Non-pigmented ciliary epithelial cell (primary cell): ENCODE results near the gene FTO.

Source experiments
- DNase-seq: peaks from one replicate; pipeline ENCODE4 v3.0.0-alpha.2; 2010; ENCODE audit warnings: low read depth

FTO gene

DNA sequence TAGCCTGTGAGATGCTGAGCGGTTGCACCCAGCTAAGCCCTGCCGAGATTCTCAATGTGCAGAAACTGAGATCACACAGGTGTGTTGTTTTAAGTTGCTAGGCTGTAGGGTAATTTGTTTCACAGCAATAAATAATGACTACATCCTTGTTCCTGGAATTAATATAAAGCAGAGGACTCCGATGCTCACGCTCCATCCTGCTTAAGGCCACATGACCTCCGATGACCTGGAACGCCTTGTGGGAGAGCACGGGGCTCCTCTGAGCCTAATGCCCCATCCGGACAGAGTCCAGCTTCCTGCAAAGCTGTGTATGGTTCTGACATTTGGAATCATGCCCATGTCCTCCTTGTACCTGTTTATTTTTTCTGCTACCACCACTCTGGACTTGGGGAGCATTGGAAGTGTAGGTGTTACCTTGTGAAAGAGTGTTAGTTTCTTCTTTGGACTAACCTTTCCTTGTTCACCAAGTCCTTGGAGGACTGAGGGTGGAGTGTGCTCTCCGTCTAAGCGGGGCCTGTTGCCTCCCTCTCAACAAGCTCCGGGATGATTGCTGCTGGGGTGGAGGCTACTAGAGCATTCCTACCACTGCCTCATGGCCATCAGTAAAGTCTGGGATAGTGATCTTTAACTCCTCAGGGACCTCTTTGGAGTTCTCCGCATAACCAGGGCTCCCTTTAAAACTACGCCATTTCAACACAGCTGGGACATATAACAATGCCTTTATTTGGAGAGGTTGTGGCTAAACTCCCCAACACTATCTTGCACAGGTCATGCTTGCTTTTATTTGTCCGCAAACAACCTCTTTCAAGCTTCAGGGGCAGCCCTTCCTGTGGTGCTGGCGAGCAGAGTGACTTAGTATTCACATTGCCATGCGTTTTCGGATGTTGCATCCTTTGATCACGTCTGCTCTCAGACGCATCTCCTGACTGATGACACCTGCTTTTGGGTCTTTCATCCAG lies 457.3 kb downstream of the FTO start:
- DNase-seq: no peak

DNA sequence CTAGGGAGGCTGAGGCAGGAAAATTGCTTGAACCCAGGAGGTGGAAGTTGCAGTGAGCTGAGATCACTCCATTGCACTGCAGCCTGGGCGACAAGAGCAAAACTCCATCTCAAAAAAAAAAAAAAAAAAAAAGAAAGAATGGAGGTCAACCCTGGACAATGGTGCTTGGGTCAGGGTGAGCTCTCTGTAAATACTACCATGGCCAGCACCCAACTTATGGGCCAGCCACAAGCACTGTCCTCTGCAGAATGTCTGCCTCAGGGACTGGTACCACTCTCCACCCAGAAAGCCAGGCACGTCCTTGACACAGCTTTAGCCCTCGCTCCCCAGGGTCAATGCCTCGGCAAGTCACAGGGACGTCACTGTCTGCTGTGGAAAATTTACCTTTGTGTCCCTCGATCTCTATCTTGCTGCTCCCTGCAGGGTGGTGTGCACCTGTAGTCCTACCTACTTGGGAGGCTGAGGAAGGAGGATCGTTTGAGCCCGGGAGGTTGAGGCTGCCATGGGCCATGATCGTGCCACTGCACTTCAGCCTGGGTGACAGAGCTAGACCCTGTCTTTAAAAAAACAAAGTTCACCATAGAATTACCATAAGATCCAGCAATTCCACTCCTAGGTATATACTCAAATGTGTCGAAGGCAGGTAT lies 459.4 kb downstream of the FTO start:
- no peak for DNase-seq

DNA sequence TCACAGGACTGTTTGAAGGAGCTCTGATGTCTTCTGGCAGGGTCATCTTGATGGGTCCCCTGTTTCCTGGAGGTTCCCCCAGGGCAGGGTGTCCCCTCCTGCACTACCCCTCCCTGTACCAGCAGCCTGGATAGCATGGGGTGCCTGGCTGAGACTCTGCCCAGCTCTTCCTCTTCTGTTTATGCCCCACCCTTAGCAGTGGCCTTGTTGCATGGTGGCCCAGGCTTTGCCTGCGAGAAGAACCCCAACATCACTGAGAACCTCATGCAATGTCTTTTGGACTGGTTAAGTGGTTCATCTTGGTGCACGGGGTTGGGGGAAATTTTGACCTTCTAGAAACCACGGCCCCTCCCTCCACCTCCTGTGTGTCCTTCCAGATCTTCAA lies 460.8 kb downstream of the FTO start:
- no peak for DNase-seq

DNA sequence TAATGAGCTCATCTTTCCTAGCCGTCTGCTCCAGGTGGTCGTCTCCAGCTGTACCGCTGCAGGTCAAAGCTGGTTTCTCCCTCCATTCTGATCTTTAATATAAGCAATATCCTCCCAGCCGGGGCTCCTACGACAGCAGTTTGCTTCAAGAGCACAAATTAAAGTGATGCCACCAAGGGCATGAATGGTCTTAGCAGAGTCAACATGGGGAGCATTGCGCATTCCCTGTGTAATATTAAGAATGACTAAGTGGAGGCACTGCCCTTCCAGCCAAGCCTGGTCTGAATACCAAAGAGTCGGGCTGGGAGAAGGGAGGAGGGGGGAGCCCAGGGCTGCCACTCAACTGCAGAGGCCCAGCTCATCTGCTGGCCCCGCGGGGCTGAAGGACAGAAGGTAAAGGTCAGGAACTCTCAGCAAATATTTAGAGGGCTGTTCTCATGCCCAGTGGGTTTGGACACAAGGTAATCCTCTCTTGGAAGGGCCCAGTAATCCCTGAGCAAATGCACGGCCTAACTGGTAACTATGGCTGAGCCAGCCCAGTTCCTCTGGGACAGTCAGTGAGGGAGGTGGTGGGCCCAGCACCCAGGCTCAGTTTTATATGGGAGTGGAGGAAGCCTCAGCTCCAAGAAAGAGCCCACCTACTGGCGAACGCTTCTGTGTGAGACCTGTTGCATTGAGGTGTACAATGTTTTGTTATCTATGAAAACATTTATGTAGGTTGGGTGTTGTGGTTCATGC lies 461.4 kb downstream of the FTO start:
- DNase-seq: no peak

DNA sequence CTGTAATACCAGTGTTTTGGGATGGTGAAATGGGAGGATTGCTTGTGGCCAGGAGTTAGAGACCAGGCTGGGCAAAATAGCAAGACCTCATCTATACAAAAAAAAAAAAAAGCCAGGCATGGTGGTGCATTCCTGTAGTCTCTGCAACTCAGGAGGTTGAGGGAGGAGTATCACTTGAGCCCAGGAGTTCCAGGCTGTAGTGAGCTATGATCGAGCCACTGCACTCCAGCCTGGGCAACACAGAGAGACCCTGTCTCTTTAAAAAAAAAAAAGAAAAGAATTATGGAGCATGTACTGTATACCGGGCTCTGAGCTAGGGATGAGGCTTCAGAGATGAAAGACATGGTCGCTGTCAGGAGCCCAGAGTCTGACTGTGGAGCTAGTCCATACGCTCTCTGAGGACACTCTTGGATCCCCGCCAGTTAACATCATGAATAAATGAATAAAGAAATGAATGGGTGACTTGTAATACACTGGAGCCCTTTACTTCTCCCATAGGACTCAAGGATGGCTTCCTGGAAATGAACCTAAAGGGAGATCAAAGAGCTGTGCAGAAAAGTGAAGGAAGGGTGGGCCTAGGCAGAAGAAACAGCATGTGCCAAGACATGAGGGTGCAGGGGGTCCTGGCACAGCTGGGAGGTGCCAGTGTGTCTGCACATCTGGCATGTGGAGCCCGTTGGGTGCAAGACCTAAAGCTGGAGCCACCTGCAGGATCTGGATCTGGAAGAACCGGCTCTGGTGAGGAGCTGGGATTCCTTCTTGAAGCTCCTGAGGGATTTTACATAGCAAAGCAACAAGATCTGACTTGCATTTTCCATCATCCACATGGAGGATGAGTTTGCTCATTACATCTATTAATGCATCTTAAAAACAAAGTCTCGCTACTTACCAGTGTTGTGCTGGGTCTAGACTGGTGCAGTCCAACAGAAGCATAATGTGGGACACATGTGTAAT lies 462.2 kb downstream of the FTO start:
- no peak for DNase-seq

DNA sequence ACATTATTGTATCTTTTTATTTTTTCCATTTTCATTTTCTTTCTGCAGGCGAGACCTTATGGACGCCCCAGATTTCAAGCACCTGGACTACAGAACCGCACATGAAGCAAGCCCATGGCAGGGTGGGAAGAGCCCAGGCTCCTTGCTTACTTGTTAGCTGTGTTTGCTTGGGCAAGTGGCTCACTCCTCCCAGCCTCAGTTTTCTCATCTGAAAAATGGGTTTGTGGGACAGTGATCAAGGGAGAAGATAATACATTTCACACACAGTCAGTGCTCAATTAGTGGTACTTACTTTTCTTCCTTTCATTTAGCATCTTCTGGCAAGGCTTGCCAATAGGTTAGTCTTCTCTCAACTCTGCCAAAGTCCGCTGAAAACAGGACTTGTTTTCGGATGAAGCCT lies 465.2 kb downstream of the FTO start:
- no peak for DNase-seq

DNA sequence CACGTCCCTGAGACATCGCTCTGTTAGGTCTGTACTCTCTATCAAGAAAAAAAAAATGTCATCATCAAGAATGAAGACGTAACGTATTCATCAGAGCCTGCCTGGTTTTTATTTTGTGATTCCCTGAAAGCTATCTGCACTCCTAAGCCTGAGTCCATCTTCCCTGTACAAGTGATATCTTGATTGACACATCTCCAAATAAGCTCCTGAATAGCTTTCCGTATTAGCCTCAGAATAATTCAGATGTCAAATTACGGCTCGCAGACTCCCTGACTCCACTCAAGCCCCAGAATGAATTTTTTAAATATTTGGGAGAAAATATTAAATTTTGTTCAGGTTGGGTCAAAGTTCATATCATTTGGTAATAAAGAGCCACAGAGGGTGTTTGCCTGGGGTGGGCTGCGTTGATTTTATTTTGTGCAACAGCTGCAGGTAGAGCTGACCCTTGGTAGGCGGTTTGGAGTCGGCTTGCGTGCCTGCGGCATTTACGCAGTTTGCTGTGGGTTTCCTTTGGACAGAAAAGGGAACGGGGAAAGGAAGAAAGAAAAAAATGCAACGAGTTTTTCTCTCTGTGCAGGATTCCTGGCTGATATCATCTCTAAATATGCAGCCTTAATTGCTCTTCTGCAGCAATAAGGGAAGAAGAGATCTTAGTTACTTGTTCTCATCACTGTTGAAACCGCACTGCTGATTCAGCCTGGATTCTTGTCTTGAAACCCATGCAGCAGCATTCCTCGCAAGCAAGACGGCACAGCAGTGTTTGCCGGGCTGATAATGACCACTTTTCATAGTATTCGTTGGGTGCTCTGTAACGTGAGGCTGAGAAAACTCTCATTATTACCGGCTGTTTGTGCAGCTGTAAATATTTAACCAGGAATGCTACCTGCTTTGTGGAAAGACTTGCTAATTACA lies 467.9 kb downstream of the FTO start:
- DNase-seq: peak; percentile 71

DNA sequence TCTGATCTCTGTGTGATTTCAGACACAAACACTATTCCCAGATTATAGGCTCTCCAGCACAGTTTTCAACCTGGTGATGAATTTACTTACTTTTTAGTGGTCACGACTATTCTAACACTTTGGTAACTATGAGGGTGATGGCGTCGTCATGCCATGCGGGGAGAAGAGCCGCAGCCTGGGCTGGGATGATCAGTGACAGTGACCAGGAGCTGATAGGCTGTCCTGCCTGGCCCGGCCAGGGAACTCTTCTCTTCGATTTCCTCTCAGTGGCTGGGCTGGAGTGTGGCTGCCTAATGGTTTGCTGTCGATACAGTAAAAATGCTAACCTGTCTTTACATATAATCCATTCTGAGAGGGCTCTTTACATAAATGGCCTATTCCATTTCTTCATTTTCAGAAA lies 469.5 kb downstream of the FTO start:
- no peak for DNase-seq

DNA sequence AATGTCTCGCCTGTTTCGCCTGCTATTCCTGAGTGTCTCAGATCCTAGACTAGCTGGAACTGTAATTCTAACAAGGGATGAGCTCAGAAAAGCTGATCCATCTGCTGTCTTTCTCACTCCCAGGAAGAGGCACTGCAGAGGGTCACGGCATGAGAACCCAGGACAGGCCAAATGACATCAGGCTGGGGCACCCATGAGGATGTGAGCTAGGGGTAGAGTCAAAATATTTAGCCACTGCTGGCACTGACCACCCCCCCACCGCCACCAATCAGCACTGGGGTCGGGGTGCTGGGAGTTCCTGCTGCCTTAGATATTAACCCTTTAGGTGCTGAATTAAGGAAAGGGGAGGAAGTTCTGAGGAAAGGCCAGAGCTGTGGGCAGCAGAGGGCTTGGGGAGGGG lies 470.2 kb downstream of the FTO start:
- no peak for DNase-seq

DNA sequence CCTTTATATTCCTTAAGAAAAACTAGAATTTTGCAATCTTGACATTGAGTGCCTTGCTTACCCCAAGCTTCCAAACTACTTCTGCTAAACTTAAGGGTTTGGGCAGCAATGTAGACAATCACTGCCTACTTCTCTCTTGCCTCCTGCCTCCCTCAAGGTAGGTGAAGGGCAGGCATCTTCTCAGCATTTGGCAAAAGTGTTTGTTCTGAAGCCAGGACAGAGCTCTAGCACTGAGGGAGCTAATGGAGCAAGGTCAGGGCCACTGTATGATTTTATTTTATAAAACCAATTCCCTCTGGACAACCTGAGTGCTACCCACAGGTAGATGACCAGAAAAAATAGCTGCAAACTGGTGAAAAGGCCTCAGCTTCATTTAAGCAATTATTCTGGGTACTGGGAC lies 470.8 kb downstream of the FTO start:
- no peak for DNase-seq

DNA sequence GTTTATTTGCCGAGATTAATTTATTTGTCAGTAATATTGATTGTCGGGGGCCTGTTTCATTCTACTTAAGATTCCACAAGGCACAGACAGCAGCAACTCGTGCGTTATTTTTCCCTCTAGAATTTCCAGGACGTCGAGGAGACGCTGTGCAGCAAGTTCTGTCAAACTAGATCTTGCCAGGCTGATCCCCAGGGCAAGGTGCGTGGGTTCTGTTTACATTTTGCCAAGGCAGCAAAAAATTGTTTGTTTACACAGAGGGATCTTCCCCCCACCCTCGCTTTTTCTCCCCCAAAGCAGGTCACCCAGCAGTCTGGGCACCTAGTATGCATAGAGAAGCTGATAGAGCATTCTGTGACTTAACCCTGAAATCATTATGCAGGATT lies 471.2 kb downstream of the FTO start:
- DNase-seq: no peak

DNA sequence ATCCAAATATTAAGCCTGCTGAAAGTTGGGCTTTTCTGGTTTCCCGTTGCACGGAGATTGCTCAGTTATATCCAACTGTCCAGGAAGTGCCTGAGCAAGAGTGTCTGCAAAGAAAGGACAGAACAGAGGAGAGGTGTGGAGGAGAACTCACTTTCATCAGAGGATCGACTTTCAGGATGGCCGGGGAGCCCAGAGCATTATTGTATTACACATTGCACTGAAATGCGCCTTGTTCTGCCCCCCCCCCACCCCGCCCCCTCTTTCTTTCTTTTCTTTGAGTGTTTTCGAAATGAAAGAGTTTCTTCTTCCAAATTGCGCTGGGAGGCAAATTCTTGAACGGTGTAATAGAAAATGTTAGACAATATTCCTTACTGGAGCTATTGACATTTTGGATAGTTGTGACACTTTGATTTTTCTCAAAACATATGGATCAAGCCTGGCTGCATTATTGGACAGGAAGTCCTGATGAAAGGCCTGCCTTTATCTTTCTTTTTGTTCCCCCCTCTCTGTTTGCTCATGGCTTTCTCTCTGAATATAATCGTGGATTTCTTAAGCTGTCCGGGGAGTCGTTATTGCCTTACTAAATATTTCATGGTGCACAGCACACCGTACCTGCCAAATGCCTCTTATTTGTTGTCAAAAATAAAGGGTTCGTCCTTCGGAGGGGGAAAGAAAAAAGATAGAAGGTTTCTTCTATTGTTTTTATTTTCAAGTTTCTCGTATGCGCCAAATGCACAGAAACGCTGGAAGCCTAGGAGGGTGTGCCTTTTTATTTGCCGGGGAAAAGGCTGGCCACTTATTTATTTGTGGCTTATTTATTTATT lies 471.8 kb downstream of the FTO start:
- DNase-seq: peak; percentile 2

DNA sequence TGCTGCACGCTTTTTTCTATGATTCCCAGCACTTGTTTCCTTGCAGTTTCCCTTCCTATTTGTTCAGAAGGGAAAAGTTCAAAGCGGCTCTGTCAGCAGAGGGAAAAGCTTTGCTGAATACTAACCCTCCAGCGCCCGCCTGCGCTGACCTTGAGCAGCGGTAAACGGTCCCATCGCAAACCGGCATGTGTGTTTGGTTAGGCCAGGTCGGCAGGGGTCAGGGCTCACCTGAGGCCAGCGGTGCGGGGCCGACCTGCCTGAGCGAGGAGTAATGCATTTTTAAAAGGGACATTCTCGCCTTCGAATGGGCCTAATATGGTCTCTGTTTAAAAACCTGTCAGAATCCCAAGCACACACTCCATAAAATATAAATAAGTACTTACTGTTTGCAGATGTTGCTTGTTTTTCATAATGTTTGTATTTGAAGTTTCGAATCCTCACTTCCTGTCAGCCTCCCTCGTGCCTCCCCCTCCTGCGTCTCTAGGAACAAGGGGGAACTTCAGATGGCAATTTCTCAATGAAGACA lies 472.5 kb downstream of the FTO start:
- DNase-seq: no peak

DNA sequence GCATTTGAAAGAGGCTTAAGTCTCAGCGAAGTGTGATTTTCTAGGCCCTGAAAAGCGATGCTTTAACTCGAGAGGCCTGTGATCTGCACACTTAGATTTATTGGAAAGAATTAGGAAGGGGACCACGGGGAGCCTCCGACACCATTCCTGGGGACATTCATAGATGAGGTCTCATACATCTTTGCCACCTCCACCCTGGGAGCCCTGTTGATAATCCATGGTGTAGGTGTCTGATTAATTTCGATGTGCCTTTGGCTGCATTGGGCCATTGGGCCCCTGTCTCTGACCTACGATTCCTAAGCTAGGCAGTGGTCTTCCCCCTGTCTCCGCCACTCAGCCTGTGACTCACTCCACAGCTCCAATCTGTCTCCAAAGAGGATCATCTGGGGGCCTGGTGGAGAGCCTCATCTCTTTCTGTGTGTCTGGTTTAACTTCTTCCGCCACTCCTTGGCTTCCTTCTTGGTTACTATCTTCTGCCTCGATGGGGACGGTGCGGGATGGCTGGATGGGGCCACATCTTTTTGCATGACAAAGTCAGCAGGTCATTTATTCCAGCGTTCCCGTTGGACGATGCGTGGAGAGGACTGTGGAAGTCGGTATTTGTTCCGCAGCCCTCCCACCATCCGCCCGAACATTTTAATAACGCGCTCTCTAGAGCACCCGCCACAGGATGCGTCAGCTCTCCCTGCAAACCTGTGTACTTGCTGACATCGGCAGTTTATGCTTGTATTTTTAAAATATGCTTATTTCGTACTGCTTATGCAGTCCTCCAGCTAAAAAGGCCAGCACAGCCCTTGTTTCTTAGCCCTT lies 473.3 kb downstream of the FTO start:
- no peak for DNase-seq

DNA sequence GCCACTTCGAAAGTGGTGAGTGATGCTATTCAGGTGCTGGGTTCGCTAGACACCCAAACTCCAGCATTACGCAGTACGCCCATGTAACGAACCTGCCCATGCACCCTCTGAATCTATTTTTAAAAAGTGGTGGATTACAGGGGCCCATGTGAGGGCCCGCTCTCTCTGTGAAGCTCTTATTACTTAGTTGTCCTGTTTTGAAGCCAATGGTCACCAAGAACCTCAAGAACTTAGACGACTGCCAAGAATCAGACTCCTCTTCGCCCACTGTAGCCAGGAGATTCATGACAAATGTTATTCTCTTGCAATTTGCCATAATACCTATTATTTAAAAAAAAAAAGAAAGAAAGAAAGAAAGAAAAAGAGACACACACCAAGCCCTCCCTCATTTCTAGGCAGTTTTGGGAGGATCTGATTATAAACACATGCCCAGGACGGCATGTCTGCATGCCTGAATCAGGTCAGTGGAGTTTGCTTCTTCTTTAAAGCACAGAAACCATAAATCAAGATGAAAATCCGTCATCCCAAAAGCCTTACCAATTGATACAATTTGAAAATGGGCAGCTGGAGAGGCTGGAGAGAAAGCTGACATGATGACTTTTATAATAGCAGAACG lies 474.0 kb downstream of the FTO start:
- DNase-seq: no peak

DNA sequence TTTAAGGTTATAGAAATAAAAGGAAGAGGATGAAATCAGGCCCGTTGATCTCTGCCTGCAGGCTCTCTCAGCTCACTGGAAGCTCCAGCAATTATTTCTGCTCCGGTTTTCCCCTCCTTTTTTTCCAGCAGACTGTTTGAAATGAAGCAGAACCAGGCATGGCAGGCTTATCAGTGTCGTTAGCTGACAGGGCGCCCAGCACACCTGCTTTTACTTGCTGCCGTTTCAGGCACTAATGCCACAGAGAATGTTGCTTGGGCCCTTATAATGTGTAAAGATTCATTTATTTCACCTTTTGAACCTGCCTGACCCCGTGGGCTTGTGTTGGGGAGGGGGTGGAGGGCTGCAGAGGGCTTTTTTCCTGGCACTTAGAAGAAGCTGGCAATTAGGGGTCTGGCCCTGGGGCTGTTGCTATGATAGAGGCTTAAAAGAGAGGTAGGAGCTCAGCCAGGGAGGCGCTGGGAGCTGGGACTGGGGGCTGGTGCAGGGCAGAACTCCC lies 474.6 kb downstream of the FTO start:
- no peak for DNase-seq

DNA sequence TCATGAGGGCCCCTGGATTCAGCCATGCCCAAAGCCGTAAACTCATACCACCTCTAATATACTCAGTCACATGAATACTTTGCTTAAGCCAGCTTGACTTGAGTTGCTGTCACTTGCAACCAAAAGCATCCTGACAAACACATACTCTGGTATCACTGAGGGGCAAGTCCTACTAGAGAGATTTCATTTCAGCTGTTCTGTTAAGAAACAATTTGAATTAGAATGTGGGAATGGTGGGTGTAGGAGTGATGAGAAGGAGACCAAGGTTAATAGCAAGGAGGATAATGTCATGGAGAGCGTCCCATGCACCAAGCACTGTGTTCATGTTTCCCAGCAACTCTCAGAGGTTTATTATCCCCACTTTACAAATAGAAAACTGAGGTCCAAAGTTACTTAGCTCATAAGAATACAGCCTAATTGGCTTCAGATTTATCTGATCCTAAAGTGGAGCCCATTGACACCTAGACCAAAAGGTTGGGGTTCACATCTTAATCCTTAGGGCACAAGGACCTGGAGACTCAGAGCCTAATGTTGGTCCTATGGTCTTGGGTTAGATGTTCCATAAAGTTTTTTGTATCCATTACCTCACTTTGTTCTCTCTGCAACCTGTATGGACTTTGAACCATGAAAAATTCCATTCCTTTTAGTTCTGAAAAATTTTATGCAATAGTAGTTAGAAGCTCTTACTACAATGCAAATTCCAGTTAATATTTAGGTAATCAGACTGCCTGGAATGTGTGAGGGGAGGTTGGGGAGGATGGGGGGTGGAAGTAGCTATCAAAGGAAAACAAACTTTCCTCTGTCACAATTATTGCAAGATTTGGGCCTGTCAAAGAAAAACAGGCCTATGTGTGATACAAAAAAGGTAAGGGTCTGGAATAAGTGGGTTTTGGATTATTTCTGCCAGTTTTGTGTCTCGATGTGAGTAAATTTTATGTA lies 476.7 kb downstream of the FTO start:
- DNase-seq: no peak
